Measurements from ENCODE around the gene DUXB.

DUXB gene

GRCh38 chr16:75660726-75661302 is 40.4 kb downstream of the DUXB start:
- no peak for DNase-seq (ENCODE audit: low spot score)

GRCh38 chr16:75660321-75660720 is 40.9 kb downstream of the DUXB start:
- no peak for DNase-seq (ENCODE audit: low spot score)

- no peak for DNase-seq (ENCODE audit: low spot score)
Observed at GRCh38 chr16:75658175-75658574, 43.1 kb downstream of the DUXB start.

GRCh38 chr16:75653922-75654321 is 47.3 kb downstream of the DUXB start:
- no peak for DNase-seq (ENCODE audit: low spot score)

GRCh38 chr16:75648265-75649076 is 52.8 kb downstream of the DUXB start:
- peak; percentile 83 for DNase-seq (ENCODE audit: low spot score)

GRCh38 chr16:75647492-75648264 is 53.6 kb downstream of the DUXB start, which contains the start of the genes KARS1 and TERF2IP:
KARS1 (minus strand) TSS chr16:75647665; CDS start chr16:75647639, 26 bp downstream.
TERF2IP (plus strand) TSS chr16:75647773; CDS start chr16:75647883, 110 bp downstream.
- peak; percentile 94 for DNase-seq (ENCODE audit: low spot score)

- DNase-seq (ENCODE audit: low spot score), result no peak
Observed at GRCh38 chr16:75647112-75647491, 54.2 kb downstream of the DUXB start.

- DNase-seq (ENCODE audit: low spot score), result no peak
Observed at GRCh38 chr16:75644240-75645012, 56.8 kb downstream of the DUXB start.

Measured in CD4-positive, alpha-beta T cell treated with Interleukin-15 for 4 hours (primary cell).